H9 (cell line): ENCODE results near the gene LRRC8E. TPM values are rescaled to one million over a fixed set of nuclear protein-coding genes. Genes with fewer than 3 reads are reported as not detected.
A peak's percentile ranks its signal among the peaks of the same experiment; 100 is the strongest.

ENCODE experiments used
- DNase-seq: peaks from one replicate; pipeline ENCODE4 v3.0.0-alpha.2; 2017
- H2AFZ ChIP-seq: one replicate; pipeline ENCODE4 v1.6.1; 2013; ENCODE audit warnings: mild to moderate bottlenecking, low read length, control low read depth, moderate library complexity
- H2AK5ac ChIP-seq: 2 replicates; pipeline ENCODE4 v1.6.1; 2013; ENCODE audit warnings: low read length, control low read depth, mixed read lengths; ENCODE audit not compliant: insufficient read length
- H2BK120ac ChIP-seq: one replicate; pipeline ENCODE4 v1.6.1; 2013; ENCODE audit warnings: low read depth, mild to moderate bottlenecking, low read length, control low read depth, inconsistent platforms; ENCODE audit not compliant: poor library complexity, severe bottlenecking
- H2BK12ac ChIP-seq: 2 replicates; pipeline ENCODE4 v1.6.1; 2013; ENCODE audit warnings: low read length, control low read depth, mixed read lengths, low read depth; ENCODE audit not compliant: insufficient read length
- H2BK15ac ChIP-seq: 2 replicates; pipeline ENCODE4 v1.6.1; 2013; ENCODE audit warnings: low read depth, low read length, control low read depth
- H2BK20ac ChIP-seq: one replicate; pipeline ENCODE4 v1.6.1; 2013; ENCODE audit warnings: low read depth, mild to moderate bottlenecking, low read length, control low read depth, inconsistent platforms; ENCODE audit not compliant: poor library complexity, severe bottlenecking
- H2BK5ac ChIP-seq: 2 replicates; pipeline ENCODE4 v1.6.1; 2013; ENCODE audit warnings: low read length, control low read depth, mixed read lengths; ENCODE audit not compliant: insufficient read length
- H3K14ac ChIP-seq: 2 replicates; pipeline ENCODE4 v1.6.1; 2013; ENCODE audit warnings: low read length, control low read depth; ENCODE audit not compliant: insufficient read depth
- H3K18ac ChIP-seq: 2 replicates; pipeline ENCODE4 v1.6.1; 2013; ENCODE audit warnings: low read depth, mild to moderate bottlenecking, mixed read lengths, low read length, control low read depth; ENCODE audit not compliant: insufficient read length
- H3K23ac ChIP-seq: 2 replicates; pipeline ENCODE4 v1.6.1; 2013; ENCODE audit warnings: low read length, control low read depth, mixed read lengths, low read depth; ENCODE audit not compliant: insufficient read length
- H3K23me2 ChIP-seq: 2 replicates; pipeline ENCODE4 v1.6.1; 2013; ENCODE audit warnings: low read depth, mild to moderate bottlenecking, mixed read lengths, low read length, control low read depth; ENCODE audit not compliant: insufficient read length, poor library complexity, severe bottlenecking
- H3K27ac ChIP-seq: 2 replicates; pipeline ENCODE4 v1.5.1; 2013; ENCODE audit warnings: low read length, control low read depth, mixed read lengths, low read depth; ENCODE audit not compliant: insufficient read length
- H3K27me3 ChIP-seq: 2 replicates; pipeline ENCODE4 v1.6.1; 2013; ENCODE audit warnings: low read length, control low read depth, inconsistent platforms; ENCODE audit not compliant: insufficient read depth
- H3K4ac ChIP-seq: 2 replicates; pipeline ENCODE4 v1.6.1; 2013; ENCODE audit warnings: low read depth, mild to moderate bottlenecking, control low read depth, inconsistent platforms, low read length, moderate library complexity
- H3K4me1 ChIP-seq: 2 replicates; pipeline ENCODE4 v1.6.1; 2013; ENCODE audit warnings: low read length, control low read depth, inconsistent platforms; ENCODE audit not compliant: insufficient read depth
- H3K4me2 ChIP-seq: 2 replicates; pipeline ENCODE4 v1.6.1; 2013; ENCODE audit warnings: low read length, control low read depth, mixed read lengths; ENCODE audit not compliant: insufficient read length, insufficient read depth
- H3K56ac ChIP-seq: 2 replicates; pipeline ENCODE4 v1.6.1; 2013; ENCODE audit warnings: low read depth, mild to moderate bottlenecking, mixed read lengths, low read length, control low read depth; ENCODE audit not compliant: insufficient read length
- H3K79me1 ChIP-seq: 2 replicates; pipeline ENCODE4 v1.6.1; 2013; ENCODE audit warnings: low read depth, mild to moderate bottlenecking, moderate library complexity, low read length, control low read depth, inconsistent platforms; ENCODE audit not compliant: insufficient read depth, poor library complexity, severe bottlenecking
- H3K79me2 ChIP-seq: 2 replicates; pipeline ENCODE4 v1.6.1; 2013; ENCODE audit warnings: low read length, control low read depth, inconsistent platforms; ENCODE audit not compliant: insufficient read depth
- H3K9ac ChIP-seq: 2 replicates; pipeline ENCODE4 v1.6.1; 2013; ENCODE audit warnings: low read length, control low read depth, mixed read lengths; ENCODE audit not compliant: insufficient read length; ENCODE audit errors: extremely low read depth
- H3K9me3 ChIP-seq: one replicate; pipeline ENCODE4 v1.6.1; 2013; ENCODE audit warnings: low read depth, low read length, inconsistent platforms; ENCODE audit not compliant: control insufficient read depth
- H3T11ph ChIP-seq: one replicate; pipeline ENCODE4 v1.6.1; 2013; ENCODE audit warnings: mild to moderate bottlenecking, low read length, control low read depth, inconsistent platforms
- H4K20me1 ChIP-seq: one replicate; pipeline ENCODE4 v1.6.1; 2013; ENCODE audit not compliant: control insufficient read depth, insufficient read length, insufficient read depth
- H4K5ac ChIP-seq: 2 replicates; pipeline ENCODE4 v1.6.1; 2013; ENCODE audit warnings: low read depth, mild to moderate bottlenecking, mixed read lengths, low read length, control low read depth; ENCODE audit not compliant: insufficient read length
- H4K8ac ChIP-seq: replicated peaks from 2 replicates; pipeline ENCODE4 v1.6.1; 2013; ENCODE audit warnings: low read length, control low read depth, mixed read lengths, low read depth; ENCODE audit not compliant: insufficient read length
- H4K91ac ChIP-seq: 2 replicates; pipeline ENCODE4 v1.6.1; 2013; ENCODE audit warnings: low read depth, mild to moderate bottlenecking, moderate library complexity, mixed read lengths, low read length, control low read depth; ENCODE audit not compliant: insufficient read length
- H3K27ac Mint-ChIP-seq, 3 experiments: 2 replicates in 2 of 3; 3 replicates in 1 of 3; pipeline ENCODE4 v1.8.0; 2020 to 2021; ENCODE audit warnings: mixed read lengths in 3 of 3, mild to moderate bottlenecking in 1 of 3, moderate library complexity in 1 of 3
- H3K27me3 Mint-ChIP-seq: 2 replicates; pipeline ENCODE4 v1.8.0; 2021; ENCODE audit warnings: low read depth, mild to moderate bottlenecking, moderate library complexity, mixed read lengths
- H3K36me3 Mint-ChIP-seq, 3 experiments: 2 replicates in 2 of 3; 3 replicates in 1 of 3; pipeline ENCODE4 v1.8.0; 2020 to 2021; ENCODE audit warnings: low read depth in 3 of 3, mixed read lengths in 3 of 3; ENCODE audit not compliant: insufficient read depth in 1 of 3
- H3K4me1 Mint-ChIP-seq, 2 experiments: 2 replicates each; pipeline ENCODE4 v1.8.0; 2020; ENCODE audit warnings: mixed read lengths in 2 of 2
- H3K4me3 Mint-ChIP-seq, 2 experiments: 2 replicates in 1 of 2; 3 replicates in 1 of 2; pipeline ENCODE4 v1.8.0; 2020 to 2021; ENCODE audit warnings: mild to moderate bottlenecking in 2 of 2, mixed read lengths in 2 of 2, moderate library complexity in 1 of 2
- H3K9me3 Mint-ChIP-seq, 2 experiments: 2 replicates in 1 of 2; 3 replicates in 1 of 2; pipeline ENCODE4 v1.8.0; 2020; ENCODE audit warnings: mild to moderate bottlenecking in 2 of 2, mixed read lengths in 2 of 2, moderate library complexity in 1 of 2
- CTCF ChIP-seq: fragments of 200-600 bp; sonication (generic); conservative IDR thresholded peaks from 3 replicates; pipeline ENCODE4 v1.8.0; 2021; ENCODE audit warnings: antibody characterized with exemption, mild to moderate bottlenecking
- WGBS: extraction: QIAGEN DNeasy Blood & Tissue Kit; methylation state at CpG from one replicate; pipeline ENCODE4 v1.1.7; 2013; ENCODE audit warnings: missing lambda C conversion rate, low lambda C conversion rate, mixed read lengths; ENCODE audit not compliant: insufficient read length; ENCODE audit errors: extremely low coverage; 5-methylcytosine and 5-hydroxymethylcytosine counted together
- total RNA-seq: library from RNA; stranded (reverse); gene quantifications from 2 replicates; pipeline ENCODE4 v1.2.1, GENCODE V29; 2021

Gene LRRC8E
- total RNA-seq, 1 experiment from 2014 or later = 4.8 TPM

GRCh38 chr19:7860714-7861618 is 27.3 kb upstream of the LRRC8E start:
- no peaks in the 10 kb centered on the region for H3K79me1 ChIP-seq
- no peaks in the 10 kb centered on the region for H3K9me3 Mint-ChIP-seq
- no peaks in the 10 kb centered on the region for H3K9me3 ChIP-seq
- H3K4ac ChIP-seq = no peak overlapping the region; the same call in 1 of the 2 replicates
- TF ChIP-seq CTCF = no peak
- H3K18ac ChIP-seq = no peak overlapping the region
- H3K14ac ChIP-seq = no peak overlapping the region
- H2BK12ac ChIP-seq = no peak overlapping the region
- peak overlapping the region in 1 of 3 experiments; percentile 44; a peak in 1 of 7 replicates for H3K27ac Mint-ChIP-seq
- no peak overlapping the region for H4K5ac ChIP-seq
- peak; percentile 38 for DNase-seq
- no peak overlapping the region for H2BK15ac ChIP-seq
- H3K27me3 Mint-ChIP-seq = peaks cover 57% of the 10 kb centered on the region
- no peak overlapping the region for H3K27ac ChIP-seq
- no CpG with 5 or more reads among the region's 14 CpGs for WGBS
- H4K91ac ChIP-seq = no peak overlapping the region
- H4K8ac ChIP-seq = no peak overlapping the region
- peaks cover 15% of the 10 kb centered on the region for H3K23me2 ChIP-seq
- no peaks in the 10 kb centered on the region for H3K79me2 ChIP-seq
- H2BK120ac ChIP-seq = no peak overlapping the region
- no peaks in the 10 kb centered on the region; the same call in 1 of the 2 replicates for H3K4me1 ChIP-seq
- H3K56ac ChIP-seq = no peak overlapping the region
- H3K4me3 Mint-ChIP-seq = no peak overlapping the region; a peak in 1 of 5 replicates
- H3K4me2 ChIP-seq = no peak overlapping the region
- no peak overlapping the region for H3K23ac ChIP-seq
- no peak overlapping the region for H3T11ph ChIP-seq
- no peaks in the 10 kb centered on the region; a peak in 1 of 7 replicates for H3K36me3 Mint-ChIP-seq
- no peak overlapping the region for H2AK5ac ChIP-seq
- H2BK20ac ChIP-seq = no peak overlapping the region
- no peak overlapping the region for H3K9ac ChIP-seq
- peaks cover 13 to 46% of the 10 kb centered on the region in 2 experiments for H3K4me1 Mint-ChIP-seq
- H3K27me3 ChIP-seq = peaks cover 4% of the 10 kb centered on the region; the same call in 1 of the 2 replicates
- H2BK5ac ChIP-seq = no peak overlapping the region
- H2AFZ ChIP-seq = no peak overlapping the region
- peaks cover 2% of the 10 kb centered on the region for H4K20me1 ChIP-seq
